NCI-H1092 treated with DMSO at 0.1 percent for 48 hours (cell line): ENCODE data around the gene CAMK2N1.
"Not testable (repeated sequence)": the region's sequence is repeated elsewhere in the genome, so short reads cannot be mapped to it uniquely, and the experiment has no call there.

Experiments used
- DNase-seq: peaks from one replicate; lab custom pipeline; 2025; lab: John Stamatoyannopoulos, UW

The CAMK2N1 gene

DNA sequence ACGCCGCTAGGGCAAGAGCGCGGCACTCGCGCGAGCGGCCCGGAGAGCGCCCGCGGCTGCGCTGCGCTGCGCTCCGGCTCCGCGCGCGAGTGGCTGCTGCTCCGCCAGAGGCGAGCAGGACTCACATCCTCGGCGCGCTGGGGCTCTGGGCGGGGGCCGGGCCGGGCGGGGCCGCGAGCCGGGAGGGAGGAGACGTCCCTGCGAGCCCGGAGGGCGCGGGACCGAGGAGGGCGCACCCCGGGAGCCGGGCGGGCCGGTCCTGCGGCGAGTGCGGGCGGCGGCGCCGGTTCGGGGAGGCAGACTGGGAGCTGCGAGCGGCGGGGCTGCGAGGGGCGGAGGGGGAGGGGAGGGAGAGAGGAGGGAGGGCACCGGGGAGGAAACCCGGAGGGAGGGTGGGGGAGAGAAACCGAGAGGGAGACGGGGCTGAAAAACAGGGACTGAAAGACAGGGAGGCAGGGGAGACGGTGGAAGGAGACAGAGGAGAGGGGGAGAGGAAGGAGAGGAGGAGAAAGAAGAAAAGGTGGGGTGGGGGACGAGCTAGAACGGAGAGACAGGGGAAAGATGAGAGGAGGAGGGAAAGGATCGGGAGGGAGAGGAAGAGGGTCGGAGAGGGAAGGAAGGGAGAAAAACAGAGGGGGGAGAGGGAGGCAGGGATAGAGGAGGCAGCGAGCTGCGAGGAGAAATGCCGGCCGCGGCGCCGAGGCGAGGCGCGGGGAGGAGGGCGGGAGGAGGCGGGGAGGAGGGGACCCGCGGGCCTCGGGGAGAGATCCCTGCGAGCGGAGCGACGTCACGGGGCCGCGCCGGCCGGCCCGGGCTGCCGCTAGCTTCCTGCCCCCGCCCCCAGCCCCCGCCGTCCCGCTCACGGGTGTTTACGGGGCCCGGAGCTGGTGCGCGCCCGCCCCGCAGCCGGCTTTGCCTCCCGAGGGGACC, at the start of gene CAMK2N1:
TSS of gene CAMK2N1 (minus strand) at position 684 of the 930 bp plus-strand sequence. CDS start 831 bp downstream, outside the sequence.
- peak; percentile 33 for DNase-seq

DNA sequence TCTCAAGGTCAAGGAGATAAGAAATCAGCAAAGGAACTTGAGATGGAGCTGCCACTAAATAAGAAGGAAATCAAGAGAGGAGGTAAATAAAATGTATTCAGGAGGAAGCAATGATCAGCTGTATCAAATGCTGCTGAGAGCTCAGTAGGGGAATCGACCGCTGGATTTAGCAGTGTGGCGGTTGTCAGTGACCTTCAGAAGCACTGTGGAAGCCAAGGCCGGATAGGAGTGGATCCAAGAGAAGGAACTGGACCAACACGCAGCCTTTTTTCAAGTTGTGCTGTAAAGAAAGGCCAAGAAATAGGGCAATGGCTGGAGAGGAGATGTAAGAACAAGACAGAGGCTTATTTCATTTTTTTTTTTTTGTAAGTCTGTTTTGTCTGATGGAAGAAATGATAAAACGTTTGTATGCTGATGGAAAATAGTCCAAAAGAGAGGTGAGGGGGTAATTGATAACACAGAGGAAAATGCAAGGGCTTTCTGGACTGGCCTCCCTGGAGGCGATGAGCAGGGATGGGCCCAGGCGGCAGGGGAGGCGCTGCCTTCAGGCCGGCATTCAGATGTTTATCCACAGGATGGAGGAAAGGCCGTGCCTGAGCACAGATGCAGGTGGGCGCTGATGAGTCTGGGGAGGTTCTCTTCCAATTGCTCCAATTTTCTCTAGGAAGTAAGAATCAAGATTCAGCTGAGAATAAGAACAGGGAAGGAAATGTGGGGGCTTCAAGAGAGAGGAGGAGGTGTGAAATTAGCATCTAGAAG, 48.8 kb upstream of the CAMK2N1 start:
- no peak for DNase-seq

DNA sequence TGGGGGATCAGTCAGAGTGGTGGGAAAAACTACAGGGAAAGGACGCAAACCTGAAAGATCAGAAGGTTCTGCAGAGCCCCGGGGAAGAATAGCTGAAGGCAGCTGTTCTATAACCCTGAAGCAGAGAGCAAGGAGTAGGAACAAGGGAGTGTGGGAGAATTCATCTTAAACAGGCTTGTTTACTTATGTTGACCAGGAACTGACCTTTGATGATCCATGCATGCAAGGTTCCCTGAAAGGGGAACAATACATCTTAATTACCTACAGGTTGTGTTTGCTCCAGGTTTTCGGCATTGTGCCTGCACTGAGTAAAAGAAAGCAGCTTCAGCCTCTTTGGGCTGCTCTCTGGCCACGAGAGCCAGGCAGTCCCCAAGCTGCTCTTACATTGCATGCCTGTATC, 47.6 kb upstream of the CAMK2N1 start:
- DNase-seq, result no peak

DNA sequence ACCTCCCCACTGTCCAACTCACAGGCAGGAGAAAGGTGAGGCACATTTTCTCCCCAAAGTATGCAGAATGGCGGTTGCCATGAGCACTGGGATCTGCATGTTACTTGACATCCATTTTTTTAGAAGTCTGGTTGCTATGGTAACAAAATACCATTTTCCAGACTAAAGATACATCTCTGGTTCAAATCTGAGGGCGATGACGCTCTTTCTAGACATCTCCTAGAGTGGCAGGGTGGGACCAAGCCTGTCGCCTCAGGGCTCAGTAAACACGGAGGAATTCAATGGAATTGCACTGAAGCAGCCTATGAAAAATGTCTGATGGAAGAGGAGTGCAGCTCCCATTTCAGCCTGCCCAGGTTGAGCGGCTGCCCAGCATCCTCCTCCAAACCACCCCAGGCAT, 44.9 kb upstream of the CAMK2N1 start:
- DNase-seq, result peak; percentile 14

DNA sequence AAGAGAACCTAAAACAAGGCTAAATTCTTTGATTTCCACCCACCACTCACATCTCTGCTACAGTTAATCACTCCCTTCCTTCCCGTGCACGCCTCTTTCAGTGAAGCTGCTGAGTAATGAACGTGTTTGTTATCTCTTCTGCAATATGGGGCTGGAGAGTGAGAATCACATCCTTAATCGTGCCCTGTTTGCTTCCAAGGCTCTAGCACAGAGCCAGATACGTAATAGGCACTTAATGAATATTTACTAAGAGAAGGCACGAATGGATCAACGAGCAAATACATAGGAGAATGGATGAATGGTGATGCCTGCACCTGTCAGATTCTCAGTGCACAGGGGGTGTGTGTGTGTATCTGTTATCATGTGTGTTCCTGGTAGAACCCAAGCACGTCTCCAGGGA, 44.3 kb upstream of the CAMK2N1 start:
- DNase-seq, result peak; percentile 35

DNA sequence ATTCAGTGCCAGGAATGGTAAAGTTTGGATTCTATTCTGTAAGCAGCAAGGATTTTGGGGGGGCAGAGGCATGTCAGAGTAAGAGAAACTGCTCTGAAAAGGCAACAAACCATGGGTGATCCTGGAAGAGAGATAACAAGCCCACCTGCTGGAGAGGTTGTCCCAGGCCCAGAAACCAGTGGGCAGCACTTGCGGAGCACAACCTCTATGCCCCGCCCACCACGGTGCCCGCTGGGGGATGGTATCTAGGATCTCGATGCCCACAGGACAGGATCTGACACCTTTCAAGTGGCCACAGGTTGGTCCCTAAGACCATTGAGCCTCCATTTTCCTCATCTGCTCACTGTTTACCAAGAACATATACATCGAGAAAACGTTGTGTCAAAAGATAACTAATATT, 42.2 kb upstream of the CAMK2N1 start:
- DNase-seq, result no peak

DNA sequence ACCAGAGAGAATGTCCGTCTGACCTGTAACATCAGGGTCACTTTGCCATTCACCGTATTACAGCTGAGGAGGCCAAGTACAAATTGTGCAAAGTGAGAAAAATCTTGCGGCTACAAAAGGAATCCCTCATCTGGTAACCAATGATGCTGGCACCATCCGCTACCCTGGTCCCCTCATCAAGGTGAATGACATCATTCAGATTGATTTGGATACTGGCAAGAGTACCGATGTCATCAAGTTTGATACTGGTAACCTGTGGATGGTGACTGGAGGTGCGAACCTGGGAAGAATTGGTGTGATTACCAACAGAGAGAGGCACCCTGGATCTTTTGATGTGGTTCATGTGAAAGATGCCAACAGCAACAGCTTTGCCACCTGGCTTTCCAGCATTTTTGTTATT, 40.3 kb upstream of the CAMK2N1 start:
- no peak for DNase-seq

DNA sequence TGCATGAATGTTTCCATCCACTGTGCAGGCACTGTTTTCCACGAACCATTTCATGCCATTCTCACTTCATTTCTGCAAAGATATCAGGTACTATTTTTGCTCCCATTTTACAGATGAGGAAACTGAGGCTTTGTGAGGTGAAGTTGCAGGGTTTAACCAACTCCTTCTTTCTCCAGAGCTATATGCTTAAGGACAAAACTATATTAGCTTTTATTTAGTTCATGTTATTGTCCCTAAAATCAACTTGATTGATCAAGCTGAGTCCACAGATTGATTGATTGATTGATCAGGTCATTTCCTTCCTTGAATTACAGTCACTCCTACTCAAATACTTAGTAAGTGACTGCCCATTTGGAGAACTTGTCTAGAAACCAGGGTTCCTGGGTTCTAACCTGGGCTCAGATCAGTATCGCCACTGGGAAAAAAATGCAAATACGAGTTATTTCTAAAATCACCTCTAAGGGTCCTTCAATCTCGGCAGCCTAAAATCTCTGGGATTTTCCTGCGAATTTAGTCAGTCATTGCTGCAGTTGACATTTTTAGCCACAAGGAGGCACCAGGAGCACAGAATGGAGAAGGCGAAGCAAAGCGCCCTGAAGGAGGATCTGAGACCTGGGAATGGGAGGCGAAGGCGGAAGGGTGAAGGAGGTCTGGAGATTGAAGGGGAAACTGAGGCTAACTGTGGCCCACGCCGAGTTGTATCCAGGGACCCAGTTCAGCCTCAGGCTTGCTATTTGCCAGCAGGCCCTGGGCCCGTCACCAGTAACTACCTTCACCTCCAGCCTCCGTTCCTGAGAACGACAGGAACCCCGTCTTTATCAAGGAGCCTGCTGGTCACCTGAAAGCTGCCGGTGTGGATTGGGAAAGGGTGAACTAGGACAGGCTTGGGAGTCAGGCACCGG, 36.2 kb upstream of the CAMK2N1 start:
- DNase-seq, result peak; percentile 78

DNA sequence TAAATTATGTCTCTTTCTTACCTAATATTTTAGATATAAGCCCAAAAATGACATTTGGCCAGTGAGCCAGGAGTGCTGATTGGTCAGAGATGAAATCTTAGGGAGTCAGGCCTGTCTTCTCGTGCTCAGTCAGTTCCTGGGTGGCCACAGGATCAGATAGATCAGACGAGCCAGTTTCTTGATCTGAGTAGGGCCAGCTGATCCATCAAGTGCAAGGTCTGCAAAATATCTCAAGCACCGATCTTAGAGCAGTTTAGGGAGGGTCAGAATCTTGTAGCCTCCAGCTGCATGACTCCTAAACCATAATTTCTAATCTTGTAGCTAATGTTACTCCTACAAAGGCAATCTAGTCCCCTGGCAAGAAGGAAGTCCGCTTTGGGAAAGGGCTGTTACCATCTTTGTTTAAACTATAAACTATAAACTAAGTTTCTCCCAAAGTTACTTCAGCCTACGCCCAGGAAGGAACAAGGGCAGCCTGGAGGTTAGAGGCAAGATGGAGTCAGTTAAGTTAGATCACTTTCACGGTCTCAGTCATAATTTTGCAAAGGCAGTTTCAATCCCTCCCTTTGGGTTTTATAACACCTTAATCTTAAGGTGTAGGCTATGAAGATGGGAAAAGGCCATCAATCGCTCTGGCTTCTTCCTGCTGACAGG, 33.7 kb upstream of the CAMK2N1 start:
- DNase-seq, result not testable (repeated sequence)

DNA sequence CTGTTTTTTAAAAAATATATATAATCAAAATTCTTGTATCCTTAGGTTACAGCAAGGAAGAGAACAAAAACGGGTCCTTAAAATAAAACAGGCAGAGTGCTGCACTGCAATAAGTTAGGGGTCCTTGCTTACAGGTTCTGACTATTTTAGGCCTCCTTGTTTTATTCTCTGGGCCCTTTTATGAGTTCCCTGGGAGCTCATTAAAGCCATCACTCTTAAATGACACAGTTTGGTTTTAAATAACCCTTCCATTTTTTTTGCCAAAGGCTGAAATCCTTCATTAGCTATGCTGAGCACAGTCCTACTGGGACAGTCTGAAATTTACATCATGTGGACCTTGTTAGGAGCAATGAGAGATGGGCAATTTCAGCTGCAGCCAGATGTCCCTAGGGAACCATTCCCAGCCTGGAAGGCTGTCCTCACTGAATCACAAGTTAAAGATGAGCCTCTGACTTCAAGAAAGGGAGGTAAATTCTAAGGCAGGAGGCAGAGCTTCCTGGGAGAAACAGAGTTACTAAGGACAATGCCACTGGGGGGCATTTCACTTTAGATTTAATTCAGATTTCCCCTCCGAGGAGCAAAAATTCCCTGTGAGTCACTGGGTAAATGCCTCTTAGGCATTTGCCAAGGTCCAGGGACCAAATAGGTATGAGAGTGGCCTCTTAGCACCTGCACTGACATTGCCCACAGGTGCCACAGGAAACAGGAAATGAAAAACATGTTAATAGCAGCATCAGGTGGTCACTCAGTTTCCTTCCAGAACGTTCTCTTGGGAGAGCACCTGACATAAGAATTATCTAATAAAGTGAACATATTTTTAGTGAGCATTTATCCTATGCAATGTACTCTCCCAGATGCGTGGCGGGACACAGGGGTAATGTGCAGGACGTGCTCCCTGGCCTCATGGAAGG, 25.8 kb upstream of the CAMK2N1 start:
- DNase-seq, result no peak

DNA sequence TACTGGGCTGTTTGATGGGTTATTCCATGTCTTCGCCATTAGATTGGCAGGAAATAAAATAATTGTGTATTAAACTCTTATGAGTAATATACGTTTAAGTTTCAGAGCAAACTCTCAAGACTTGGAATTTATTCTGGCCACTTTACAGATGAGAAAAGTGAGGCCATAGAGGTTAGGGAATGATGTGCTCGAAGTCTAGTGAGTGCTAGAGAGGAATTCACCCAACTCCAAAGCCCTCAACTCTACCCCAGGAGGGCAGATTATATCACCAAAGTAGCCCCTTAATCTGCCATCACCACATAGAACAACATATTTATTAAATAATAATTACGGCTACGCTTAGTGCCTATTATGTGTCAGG, 22.4 kb upstream of the CAMK2N1 start:
- DNase-seq, result no peak

DNA sequence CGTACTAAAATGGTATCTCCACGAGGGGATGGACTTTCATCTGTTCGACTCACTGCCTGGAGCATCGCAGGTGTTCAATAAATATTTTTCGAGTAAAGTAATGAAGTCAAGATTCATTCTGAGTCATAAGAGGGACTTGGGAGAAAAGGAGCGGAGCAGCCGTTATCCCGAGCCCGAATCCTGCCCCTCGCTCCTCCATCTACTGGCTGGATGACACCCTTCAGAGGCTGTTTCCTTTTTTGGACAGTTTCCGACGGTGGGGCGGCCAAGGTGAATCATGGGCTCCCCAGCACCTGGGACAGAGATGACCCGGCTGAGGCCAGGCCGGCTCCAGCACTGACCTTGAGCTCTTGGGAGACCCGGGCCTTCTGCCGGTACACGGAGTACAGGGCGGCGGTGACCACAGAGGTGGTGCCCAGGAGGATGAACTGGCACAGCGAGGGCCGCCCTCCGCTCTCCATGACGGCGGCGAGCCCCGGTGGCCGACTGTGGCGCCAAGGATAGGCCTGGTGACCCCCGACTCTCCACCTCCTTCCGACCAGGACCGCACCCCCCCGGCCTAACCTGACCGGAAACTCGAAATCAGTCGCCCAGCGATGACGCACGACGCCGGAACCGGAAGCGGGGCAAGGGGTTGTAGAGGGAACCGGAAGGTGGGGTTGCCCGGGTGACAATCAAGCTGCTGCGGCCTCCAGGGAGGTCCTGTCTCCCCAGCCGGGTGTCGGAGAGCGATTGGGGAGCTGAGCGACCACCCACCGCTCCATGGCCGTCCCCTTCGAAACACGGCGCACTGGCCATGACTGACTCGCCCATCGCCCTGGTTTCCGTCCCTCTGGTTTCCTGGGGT, 21.8 kb upstream of the CAMK2N1 start, which contains the start of gene MUL1:
TSS of gene MUL1 (minus strand) at position 588 of the 847 bp plus-strand sequence. CDS start at position 461, 127 bp downstream.
- peak; percentile 94 for DNase-seq

DNA sequence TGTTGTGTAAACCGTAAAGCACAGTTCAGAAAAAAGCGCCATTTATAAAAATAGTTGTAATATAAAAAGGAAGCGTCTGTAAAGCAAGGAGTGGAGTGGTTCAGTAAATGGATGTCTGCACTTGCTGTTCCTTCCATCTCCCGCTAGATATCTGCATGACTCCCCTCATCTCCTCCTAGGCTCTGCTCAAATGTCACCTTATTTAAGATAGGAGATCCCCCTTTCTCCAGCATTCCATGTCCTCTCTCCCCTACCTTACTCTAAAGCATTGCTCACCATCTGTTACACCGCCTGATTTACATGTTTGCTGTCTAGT, 21.2 kb upstream of the CAMK2N1 start:
- DNase-seq, result no peak

DNA sequence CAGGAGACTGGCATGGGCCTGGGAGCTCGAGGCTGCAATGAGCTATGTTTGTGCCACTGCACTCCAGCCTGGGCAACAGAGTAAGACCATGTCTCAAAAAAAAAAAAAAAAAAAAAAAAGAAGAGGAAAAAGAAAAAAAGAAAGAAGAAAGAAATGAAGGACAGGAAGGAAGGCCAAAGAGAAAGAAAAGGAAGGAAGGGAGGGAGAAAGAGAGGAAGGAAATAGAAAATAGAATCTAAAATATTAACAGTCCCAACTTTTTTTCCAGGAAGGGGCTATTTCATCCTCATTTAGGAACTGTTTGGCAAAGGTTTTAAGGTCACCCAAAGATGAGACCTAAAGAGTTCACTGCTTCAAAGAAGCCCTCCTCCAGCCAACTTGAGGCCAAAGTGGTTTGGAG, 19.5 kb upstream of the CAMK2N1 start:
- DNase-seq, result no peak

DNA sequence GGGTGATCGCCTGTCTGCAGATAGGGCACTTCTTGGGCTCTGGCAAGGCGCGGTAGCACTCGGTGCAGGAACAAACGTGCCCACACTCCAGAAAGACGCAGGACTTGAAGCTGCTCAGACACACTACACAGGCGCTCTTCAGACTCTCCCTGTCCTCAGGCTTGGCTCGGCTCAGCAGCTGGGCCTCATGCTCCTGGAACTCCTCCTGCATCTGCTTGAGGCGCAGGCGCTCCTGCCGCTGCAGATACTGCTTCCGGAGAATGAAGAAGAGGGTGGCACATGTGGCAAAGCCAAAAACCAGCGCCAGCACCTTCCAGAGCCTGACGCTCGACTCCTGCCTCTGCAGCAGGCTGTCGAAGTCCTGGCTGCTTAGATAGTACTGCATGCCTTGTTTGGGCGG, 14.7 kb upstream of the CAMK2N1 start:
- no peak for DNase-seq

DNA sequence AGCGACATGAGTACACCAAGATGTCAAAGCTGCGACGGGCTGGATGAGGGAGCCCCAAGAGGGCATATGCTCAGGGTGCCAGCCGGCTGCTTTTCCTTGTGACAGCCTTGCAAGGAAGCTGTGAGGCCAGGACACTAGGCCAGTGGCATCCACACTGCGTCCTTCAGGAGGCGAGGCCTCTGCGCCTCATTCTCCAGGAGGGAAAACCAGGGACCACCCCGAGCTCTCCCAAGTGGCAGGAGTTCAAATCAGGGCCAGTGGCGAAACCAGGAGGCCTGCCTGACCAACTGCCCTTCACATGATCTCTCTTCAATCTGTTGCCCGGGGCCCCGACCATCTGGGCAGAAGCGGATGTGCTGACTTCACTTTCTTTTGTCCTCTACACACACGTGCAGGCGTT, 13.7 kb upstream of the CAMK2N1 start:
- DNase-seq, result no peak

DNA sequence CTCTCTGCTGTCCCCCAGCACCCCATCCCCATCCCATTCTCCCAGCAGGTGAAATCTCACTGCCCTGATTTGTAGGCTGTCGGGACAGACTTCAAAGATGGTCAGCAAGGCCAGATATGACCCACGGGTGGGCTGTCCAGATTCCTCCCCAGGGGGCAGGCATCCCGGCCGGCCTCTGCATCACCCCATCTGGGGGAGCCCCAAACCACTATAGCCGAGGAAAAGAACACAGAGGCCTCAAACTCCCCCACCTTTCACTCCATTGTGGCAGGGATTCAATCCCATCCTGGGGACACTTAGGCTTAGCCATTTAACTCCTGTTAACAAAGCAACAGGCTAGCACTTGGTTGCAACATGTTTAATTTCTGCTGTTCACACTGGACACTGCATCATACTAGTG, 13.1 kb upstream of the CAMK2N1 start:
- DNase-seq, result no peak

DNA sequence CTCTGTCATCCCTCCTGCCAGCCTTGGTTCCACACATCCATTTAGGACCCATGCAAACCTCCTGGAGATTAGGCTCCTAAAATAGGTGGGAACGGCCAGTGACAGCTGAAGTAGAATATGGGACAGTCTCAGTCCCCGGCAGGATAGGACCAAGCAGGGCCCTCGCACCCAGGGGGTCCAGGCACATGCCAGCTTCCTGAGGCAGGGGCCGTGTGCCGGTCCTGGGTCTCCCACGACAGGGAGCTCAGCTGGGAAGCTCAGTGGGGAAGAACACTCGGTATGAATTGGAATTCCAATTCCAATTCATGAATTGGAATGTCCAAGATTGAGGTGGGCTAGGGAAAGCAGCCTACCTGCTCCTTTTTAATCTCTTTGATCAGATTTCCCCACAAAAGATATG, 12.1 kb upstream of the CAMK2N1 start:
- no peak for DNase-seq

DNA sequence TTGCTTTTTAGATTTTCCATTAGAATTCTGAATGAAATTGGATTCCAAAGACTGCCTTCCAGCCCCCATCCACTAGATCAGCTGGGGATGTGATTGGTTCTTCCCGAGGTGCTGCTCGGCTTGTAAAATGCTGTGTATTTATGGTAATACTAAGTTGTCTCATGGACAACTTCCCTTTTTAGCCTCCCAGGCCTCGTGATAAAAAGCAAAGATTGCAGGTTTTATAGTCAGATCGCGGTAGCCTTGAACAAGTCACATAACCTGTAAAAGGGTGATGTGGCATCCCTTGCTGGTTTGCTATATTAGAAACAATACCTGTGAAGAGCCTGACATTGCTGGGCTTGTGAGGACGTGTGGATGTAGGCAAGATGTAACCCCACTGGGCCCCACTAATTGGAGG, 11.5 kb upstream of the CAMK2N1 start:
- DNase-seq, result no peak
